ENCODE data around the gene CDK7. TPM values are rescaled to one million over a fixed set of nuclear protein-coding genes. Genes with fewer than 3 reads are reported as not detected.

CDK7 gene
- total RNA-seq, 1 experiment from 2014 or later = 51.6 TPM

- TF ChIP-seq CTCF (conservative IDR thresholded peaks at IDR 0.05) (no peak), EZH2 (IDR thresholded peaks at IDR 0.05; ENCODE audit: low read depth) (no peak)
- intact Hi-C loops (cut with micrococcal nuclease; ENCODE audit: unreplicated experiment) = no loop called here
- POLR2A ChIA-PET (ENCODE audit: unreplicated experiment) = no interaction called here
- H3K79me2 ChIP-seq (ENCODE audit: low read depth) = no peaks in the 10 kb centered on the region
- H3K36me3 ChIP-seq (ENCODE audit: low read depth) = peaks cover 24% of the 10 kb centered on the region
- H3K27ac ChIP-seq = no peak overlapping the region
- no peaks in the 10 kb centered on the region for H3K9me3 ChIP-seq (ENCODE audit: insufficient read depth, low read depth)
- CTCF ChIA-PET = no interaction called here
- H3K9me2 ChIP-seq (ENCODE audit: insufficient read depth) = no peaks in the 10 kb centered on the region
- BruUV-seq (replicated peaks) = no TSS peak
- DNase-seq = no peak
- H4K20me1 ChIP-seq (ENCODE audit: insufficient read depth) = no peaks in the 10 kb centered on the region
- peaks cover 17% of the 10 kb centered on the region for H3F3A ChIP-seq (ENCODE audit: insufficient read depth, low read depth)
- no peak overlapping the region for H3K4me3 ChIP-seq
- H2AFZ ChIP-seq = no peak overlapping the region
- no peaks in the 10 kb centered on the region for H3K27me3 ChIP-seq (ENCODE audit: insufficient read depth, low read depth)
- no peak overlapping the region for H3K4me2 ChIP-seq
- no peaks in the 10 kb centered on the region for H3K4me1 ChIP-seq (replicated peaks; ENCODE audit: insufficient read depth)
These were observed 41.9 kb downstream of the CDK7 start for GRCh38 chr5:69276422-69277174.

GRCh38 chr5:69279517-69279916, 44.8 kb downstream of the CDK7 start:
- Histone ChIP-seq H3K4me3 (no peak overlapping the region), H3K9me2 (ENCODE audit: insufficient read depth) (no peaks in the 10 kb centered on the region), H4K20me1 (ENCODE audit: insufficient read depth) (no peaks in the 10 kb centered on the region), H3K79me2 (ENCODE audit: low read depth) (no peaks in the 10 kb centered on the region), H3K27ac (no peak overlapping the region), H3K27me3 (ENCODE audit: insufficient read depth, low read depth) (no peaks in the 10 kb centered on the region), H3K36me3 (ENCODE audit: low read depth) (peaks cover 7% of the 10 kb centered on the region; the same call in 1 of the 2 replicates), H3F3A (ENCODE audit: insufficient read depth, low read depth) (peaks cover 9% of the 10 kb centered on the region), H3K9me3 (ENCODE audit: insufficient read depth, low read depth) (no peaks in the 10 kb centered on the region), H3K4me2 (no peak overlapping the region), H3K4me1 (replicated peaks; ENCODE audit: insufficient read depth) (no peaks in the 10 kb centered on the region), H2AFZ (no peak overlapping the region)
- intact Hi-C loops (cut with micrococcal nuclease; ENCODE audit: unreplicated experiment) = no loop called here
- DNase-seq = no peak
- POLR2A ChIA-PET (ENCODE audit: unreplicated experiment) = no interaction called here
- CTCF ChIA-PET = no interaction called here
- no TSS peak for BruUV-seq (replicated peaks)
- TF ChIP-seq EZH2 (IDR thresholded peaks at IDR 0.05; ENCODE audit: low read depth) (no peak), CTCF (conservative IDR thresholded peaks at IDR 0.05) (no peak)

- Histone ChIP-seq H4K20me1 (ENCODE audit: insufficient read depth) (no peaks in the 10 kb centered on the region), H3K27me3 (ENCODE audit: insufficient read depth, low read depth) (no peaks in the 10 kb centered on the region), H3K4me1 (replicated peaks; ENCODE audit: insufficient read depth) (no peaks in the 10 kb centered on the region), H2AFZ (no peak overlapping the region), H3K4me3 (no peak overlapping the region), H3K9me3 (ENCODE audit: insufficient read depth, low read depth) (no peaks in the 10 kb centered on the region), H3K4me2 (no peak overlapping the region), H3K27ac (no peak overlapping the region), H3K36me3 (ENCODE audit: low read depth) (peaks cover 4% of the 10 kb centered on the region; the same call in 1 of the 2 replicates), H3F3A (ENCODE audit: insufficient read depth, low read depth) (peaks cover 8% of the 10 kb centered on the region), H3K79me2 (ENCODE audit: low read depth) (no peaks in the 10 kb centered on the region), H3K9me2 (ENCODE audit: insufficient read depth) (no peaks in the 10 kb centered on the region)
- ChIA-PET CTCF (interaction anchor here (0.7 kb wide), 1 partner anchor 37 kb away, joined by 7 read pairs; no protein-coding TSS in a partner anchor), POLR2A (ENCODE audit: unreplicated experiment) (no interaction called here)
- intact Hi-C loops (cut with micrococcal nuclease; ENCODE audit: unreplicated experiment) = no loop called here
- BruUV-seq (replicated peaks) = no TSS peak
- TF ChIP-seq CTCF (conservative IDR thresholded peaks at IDR 0.05) (no peak), EZH2 (IDR thresholded peaks at IDR 0.05; ENCODE audit: low read depth) (no peak)
- no peak for DNase-seq
These were observed 46.4 kb downstream of the CDK7 start for GRCh38 chr5:69281114-69281513.
